Gastrocnemius medialis (tissue), 4 donors: ENCODE measurements around the gene OLFML2B. TPM values are rescaled to one million over a fixed set of nuclear protein-coding genes. Genes with fewer than 3 reads are reported as not detected.

ENCODE experiments used
- ATAC-seq, 2 donors: fragments of 150-250 bp; one replicate each; pipeline ENCODE4 v1.9.1; 2016
- DNase-seq, 2 donors: peaks; one replicate each; pipeline ENCODE4 v3.0.0-alpha.2; 2019
- H3K27ac ChIP-seq, 4 donors: fragments of 200-600 bp; sonication (generic); 1 replicate in 1 of 4; 2 replicates in 3 of 4; pipeline ENCODE4 v1.5.1; 2016 to 2018; ENCODE audit warnings: mild to moderate bottlenecking in 2 of 4, moderate library complexity in 1 of 4
- H3K27me3 ChIP-seq, 3 donors: fragments of 200-600 bp; sonication (generic) in 2 of 3; 1 replicate in 1 of 3; 2 replicates in 2 of 3; pipeline versions ENCODE4 v1.5.1 to v1.6.0; 2016 to 2019; ENCODE audit warnings: mild to moderate bottlenecking in 1 of 3, moderate library complexity in 1 of 3
- H3K36me3 ChIP-seq, 2 donors: fragments of 200-600 bp; sonication (generic) in 1 of 2; one replicate each; pipeline ENCODE4 v1.5.1; 2017 to 2018
- H3K4me1 ChIP-seq, 2 donors: fragments of 200-600 bp; sonication (generic) in 1 of 2; one replicate each; pipeline ENCODE4 v1.5.1; 2016 to 2017; ENCODE audit warnings: mild to moderate bottlenecking in 2 of 2
- H3K4me3 ChIP-seq, 4 donors: fragments of 200-600 bp; sonication (generic) in 3 of 4; 1 replicate in 1 of 4; 2 replicates in 3 of 4; pipeline ENCODE4 v1.5.1; 2016 to 2019; ENCODE audit warnings: mild to moderate bottlenecking in 2 of 4
- H3K9me3 ChIP-seq, 3 donors: fragments of 200-600 bp; sonication (generic) in 2 of 3; 1 replicate in 1 of 3; 2 replicates in 2 of 3; pipeline ENCODE4 v1.5.1; 2016 to 2019
- POLR2A ChIP-seq, 2 donors: fragments of 450-650 bp; IDR thresholded peaks; one replicate each; pipeline ENCODE4 v1.6.1; 2017; ENCODE audit warnings: antibody characterized with exemption in 2 of 2, mild to moderate bottlenecking in 2 of 2, moderate library complexity in 2 of 2
- in situ Hi-C, 4 donors: fragments of 200-750 bp; cut with MboI; loops; one replicate each; pipeline versions ENCODE4 v1.15.0 to v1.8.0; 2017; ENCODE audit warnings: low sequenced_read_pairs in 4 of 4
- intact Hi-C: fragments of 100-400 bp; cut with DNase I; formaldehyde crosslinking; loops from one replicate; pipeline ENCODE4 v1.15.1; 2023; ENCODE audit warnings: low total_unique reads
- total RNA-seq, 4 donors: library from RNA; depleted of rRNA; stranded (reverse); fragments of >200 nt; gene quantifications; one replicate each; pipeline versions ENCODE4 v1.1.0 to v1.2.3, GENCODE V29; 2016
- TF ChIP-seq, protein P1 (sequence below), 5 experiments: fragments of 450-650 bp in 3 of 5; fragments of 200-600 bp in 2 of 5; sonication (generic) in 2 of 5; IDR thresholded peaks in 4 of 5; conservative IDR thresholded peaks in 1 of 5; 1 replicate in 4 of 5; 2 replicates in 1 of 5; pipeline ENCODE4 v1.5.1; 2016 to 2019; ENCODE audit warnings: antibody characterized with exemption in 5 of 5, mild to moderate bottlenecking in 3 of 5, moderate library complexity in 3 of 5

The OLFML2B gene
- total RNA-seq, 4 donors from 2014 or later, result 0.68 to 6.6 (median 2.7) TPM

DNA sequence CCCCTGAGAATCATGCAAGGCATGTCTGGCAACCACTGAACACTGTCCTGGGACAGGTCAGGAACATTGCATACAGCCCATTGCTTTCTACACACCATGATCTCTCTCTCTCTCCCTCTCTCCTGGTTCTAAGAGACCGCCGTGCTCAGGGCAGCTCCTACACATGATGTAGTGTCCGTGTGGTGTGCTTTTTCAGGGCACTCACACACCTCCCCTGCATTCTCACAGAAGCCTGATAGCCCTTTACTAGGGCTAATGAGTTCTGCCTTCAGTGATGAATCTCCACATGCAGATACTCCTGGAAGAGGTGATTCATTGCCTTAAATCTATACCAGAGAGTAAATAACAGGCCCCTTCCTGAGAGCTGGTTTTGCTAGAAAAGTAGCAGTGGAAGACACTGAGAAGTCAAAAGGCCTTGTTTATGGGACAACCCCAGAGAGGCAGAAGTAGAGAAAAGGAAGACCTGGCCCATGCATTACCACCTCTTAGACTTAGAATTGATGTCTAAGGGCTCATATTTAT is 7.2 kb upstream of the OLFML2B start:
- H3K27ac ChIP-seq, result no peak overlapping the region

DNA sequence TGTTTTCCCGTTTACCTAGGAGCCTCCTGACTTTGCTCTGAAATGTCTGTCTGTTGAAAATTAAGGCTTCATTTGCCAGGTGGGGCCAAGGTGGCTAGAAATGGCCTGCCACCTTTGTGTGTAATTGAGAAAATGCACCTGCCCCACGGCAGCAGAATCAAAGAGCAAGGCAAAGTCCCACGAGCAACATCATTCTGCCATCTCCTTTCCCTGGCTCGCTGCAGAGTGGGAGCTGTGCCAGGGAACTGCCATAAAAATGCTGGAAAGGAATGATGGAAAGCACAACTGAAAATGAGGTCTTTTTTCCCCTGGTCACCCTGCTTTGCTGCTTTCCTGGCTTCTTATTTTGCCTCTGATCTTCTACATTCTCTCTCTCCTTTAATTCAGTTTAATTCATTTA is 5.5 kb upstream of the OLFML2B start:
- no peak for ATAC-seq
- Histone ChIP-seq H3K4me3 (no peak overlapping the region), H3K27me3 (peaks cover 16 to 27% (median 21%) of the 10 kb centered on the region in 3 donors), H3K9me3 (no peaks in the 10 kb centered on the region), H3K27ac (no peak overlapping the region), H3K4me1 (peaks cover 9% of the 10 kb centered on the region in 2 donors), H3K36me3 (no peaks in the 10 kb centered on the region)
- intact Hi-C loops (loop anchor here (10.0 kb wide), 1 partner anchor 164 kb away; no protein-coding TSS in a partner anchor), in situ Hi-C loops (loop anchor here in 1 of 4 donors (25.0 kb wide), 1 partner anchor 167 kb away; no protein-coding TSS in a partner anchor)
- DNase-seq, result no peak
- no peak for TF ChIP-seq POLR2A (IDR thresholded peaks at IDR 0.05)
- TF ChIP-seq, protein P1, sequence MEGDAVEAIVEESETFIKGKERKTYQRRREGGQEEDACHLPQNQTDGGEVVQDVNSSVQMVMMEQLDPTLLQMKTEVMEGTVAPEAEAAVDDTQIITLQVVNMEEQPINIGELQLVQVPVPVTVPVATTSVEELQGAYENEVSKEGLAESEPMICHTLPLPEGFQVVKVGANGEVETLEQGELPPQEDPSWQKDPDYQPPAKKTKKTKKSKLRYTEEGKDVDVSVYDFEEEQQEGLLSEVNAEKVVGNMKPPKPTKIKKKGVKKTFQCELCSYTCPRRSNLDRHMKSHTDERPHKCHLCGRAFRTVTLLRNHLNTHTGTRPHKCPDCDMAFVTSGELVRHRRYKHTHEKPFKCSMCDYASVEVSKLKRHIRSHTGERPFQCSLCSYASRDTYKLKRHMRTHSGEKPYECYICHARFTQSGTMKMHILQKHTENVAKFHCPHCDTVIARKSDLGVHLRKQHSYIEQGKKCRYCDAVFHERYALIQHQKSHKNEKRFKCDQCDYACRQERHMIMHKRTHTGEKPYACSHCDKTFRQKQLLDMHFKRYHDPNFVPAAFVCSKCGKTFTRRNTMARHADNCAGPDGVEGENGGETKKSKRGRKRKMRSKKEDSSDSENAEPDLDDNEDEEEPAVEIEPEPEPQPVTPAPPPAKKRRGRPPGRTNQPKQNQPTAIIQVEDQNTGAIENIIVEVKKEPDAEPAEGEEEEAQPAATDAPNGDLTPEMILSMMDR (IDR thresholded peaks at IDR 0.05 in 4 of 5, conservative IDR thresholded peaks at IDR 0.05 in 1 of 5), result no peak

More for the DNA sequence above, 7.2 kb upstream of the OLFML2B start:
- peaks cover under 1 to 12% (median 8%) of the 10 kb centered on the region in 3 donors for H3K27me3 ChIP-seq
- no peak for ATAC-seq
- no peaks in the 10 kb centered on the region for H3K36me3 ChIP-seq
- in situ Hi-C loops, result loop anchor here in 2 of 4 donors (10.0 to 25.0 kb wide), 2 partner anchors 169 to 236 kb away; no protein-coding TSS in a partner anchor
- no peaks in the 10 kb centered on the region for H3K9me3 ChIP-seq
- TF ChIP-seq, protein P1 (IDR thresholded peaks at IDR 0.05 in 4 of 5, conservative IDR thresholded peaks at IDR 0.05 in 1 of 5), result no peak
- no peak for TF ChIP-seq POLR2A (IDR thresholded peaks at IDR 0.05)
- intact Hi-C loops, result no loop called here
- no peak for DNase-seq
- H3K4me1 ChIP-seq, result peaks cover 4% of the 10 kb centered on the region in 2 donors
- H3K4me3 ChIP-seq, result no peak overlapping the region

DNA sequence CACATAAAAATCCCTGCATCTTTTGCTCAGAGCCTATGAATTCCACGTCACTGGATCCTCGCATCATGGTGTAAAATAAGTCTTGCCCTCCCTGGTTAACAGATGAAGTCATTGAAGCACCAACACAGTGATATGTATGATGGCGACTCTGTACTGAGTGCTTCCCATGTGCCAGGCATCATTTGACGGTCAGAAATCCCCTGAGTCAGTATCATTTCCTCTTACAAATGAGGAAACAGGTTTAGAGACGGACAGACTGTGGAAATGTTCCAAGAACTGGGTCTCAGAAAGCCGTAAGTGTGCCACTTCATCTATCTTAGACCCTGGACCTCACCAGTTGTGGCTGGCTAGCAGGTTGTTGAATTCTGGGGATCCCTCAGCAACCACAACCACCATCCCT is 5.1 kb upstream of the OLFML2B start:
- in situ Hi-C loops, result loop anchor here in 1 of 4 donors (25.0 kb wide), 1 partner anchor 166 kb away; no protein-coding TSS in a partner anchor
- H3K9me3 ChIP-seq, result no peaks in the 10 kb centered on the region
- peaks cover 7 to 9% of the 10 kb centered on the region in 2 donors for H3K4me1 ChIP-seq
- no peak overlapping the region for H3K4me3 ChIP-seq
- no peak overlapping the region for H3K27ac ChIP-seq
- intact Hi-C loops, result loop anchor here (10.0 kb wide), 1 partner anchor 164 kb away; no protein-coding TSS in a partner anchor
- H3K36me3 ChIP-seq, result no peaks in the 10 kb centered on the region
- no peak for DNase-seq
- TF ChIP-seq, protein P1 (IDR thresholded peaks at IDR 0.05 in 4 of 5, conservative IDR thresholded peaks at IDR 0.05 in 1 of 5), result no peak
- TF ChIP-seq POLR2A (IDR thresholded peaks at IDR 0.05), result no peak
- no peak for ATAC-seq
- peaks cover 20 to 31% (median 23%) of the 10 kb centered on the region in 3 donors for H3K27me3 ChIP-seq

DNA sequence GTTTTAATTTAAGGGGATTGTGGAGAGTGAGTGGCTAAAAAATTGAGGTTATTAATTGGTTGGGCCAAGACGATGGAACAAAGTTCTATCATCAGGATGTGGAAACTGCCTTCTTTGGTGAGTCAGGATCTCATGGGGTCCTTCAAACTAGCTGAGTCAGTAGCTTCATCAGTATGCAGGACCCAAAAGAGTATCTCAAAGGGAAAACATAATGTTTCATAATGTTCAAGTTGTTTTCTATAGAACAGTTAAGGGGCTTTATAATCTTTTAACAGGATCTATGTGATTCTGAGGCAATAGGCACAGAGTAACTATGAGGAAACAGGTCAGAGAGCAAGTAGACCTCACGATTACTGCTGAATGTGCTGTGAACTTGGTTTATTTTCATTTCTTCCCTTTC is 3.2 kb upstream of the OLFML2B start:
- DNase-seq (no peak), ATAC-seq (no peak)
- Histone ChIP-seq H3K4me1 (peaks cover 12 to 15% of the 10 kb centered on the region in 2 donors), H3K36me3 (no peaks in the 10 kb centered on the region), H3K9me3 (no peaks in the 10 kb centered on the region), H3K4me3 (no peak overlapping the region), H3K27me3 (peaks cover 29 to 46% (median 35%) of the 10 kb centered on the region in 3 donors), H3K27ac (no peak overlapping the region)
- no peak for TF ChIP-seq POLR2A (IDR thresholded peaks at IDR 0.05)
- TF ChIP-seq, protein P1 (IDR thresholded peaks at IDR 0.05 in 4 of 5, conservative IDR thresholded peaks at IDR 0.05 in 1 of 5), result no peak
- intact Hi-C loops, result loop anchor here (10.0 kb wide), 1 partner anchor 162 kb away; no protein-coding TSS in a partner anchor
- in situ Hi-C loops, result loop anchor here in 1 of 4 donors (25.0 kb wide), 1 partner anchor 165 kb away; no protein-coding TSS in a partner anchor
